NCI-H2029 treated with DMSO at 0.1 percent for 48 hours (cell line): Measurements from ENCODE around the gene ZSCAN5A.
A peak's percentile ranks its signal among the peaks of the same experiment; 100 is the strongest.
"Not testable (repeated sequence)": the region's sequence is repeated elsewhere in the genome, so short reads cannot be mapped to it uniquely, and the experiment has no call there.

Source experiments
- DNase-seq: peaks from one replicate; lab custom pipeline; 2025; lab: John Stamatoyannopoulos, UW

The ZSCAN5A gene

GRCh38 chr19:56270676-56271075 is 44.0 kb downstream of the ZSCAN5A start:
- DNase-seq: no peak

GRCh38 chr19:56269348-56269747 is 45.3 kb downstream of the ZSCAN5A start:
- DNase-seq: no peak

- DNase-seq: no peak
These were observed 48.6 kb downstream of the ZSCAN5A start for GRCh38 chr19:56266051-56266450.

- DNase-seq: no peak
These were observed 51.3 kb downstream of the ZSCAN5A start for GRCh38 chr19:56263319-56263718.

- DNase-seq: not testable (repeated sequence)
These were observed 52.7 kb downstream of the ZSCAN5A start for GRCh38 chr19:56261932-56262331.

GRCh38 chr19:56261145-56261544 is 53.5 kb downstream of the ZSCAN5A start:
- no peak for DNase-seq

- DNase-seq: no peak
These were observed 56.4 kb downstream of the ZSCAN5A start for GRCh38 chr19:56258272-56258671.

GRCh38 chr19:56253737-56254136 is 60.9 kb downstream of the ZSCAN5A start:
- peak; percentile 14 for DNase-seq

GRCh38 chr19:56252699-56253422 is 61.8 kb downstream of the ZSCAN5A start:
- DNase-seq: peak; percentile 53

- DNase-seq: not testable (repeated sequence)
These were observed 65.8 kb downstream of the ZSCAN5A start for GRCh38 chr19:56248736-56249338.

- DNase-seq: not testable (repeated sequence)
These were observed 68.9 kb downstream of the ZSCAN5A start for GRCh38 chr19:56245764-56246163.

- DNase-seq: no peak
These were observed 69.4 kb downstream of the ZSCAN5A start for GRCh38 chr19:56245121-56245740.

- no peak for DNase-seq
These were observed 91.2 kb downstream of the ZSCAN5A start for GRCh38 chr19:56223481-56223880.

- no peak for DNase-seq
These were observed 91.7 kb downstream of the ZSCAN5A start for GRCh38 chr19:56222901-56223300.

- no peak for DNase-seq
These were observed 92.8 kb downstream of the ZSCAN5A start for GRCh38 chr19:56221851-56222250.

- not testable (repeated sequence) for DNase-seq
These were observed 93.2 kb downstream of the ZSCAN5A start for GRCh38 chr19:56221442-56221841.

- DNase-seq: no peak
These were observed 95.7 kb downstream of the ZSCAN5A start for GRCh38 chr19:56218961-56219360.

GRCh38 chr19:56217039-56217949 is 97.3 kb downstream of the ZSCAN5A start:
- no peak for DNase-seq

GRCh38 chr19:56211718-56212117 is 102.9 kb downstream of the ZSCAN5A start:
- no peak for DNase-seq

GRCh38 chr19:56210036-56210435 is 104.6 kb downstream of the ZSCAN5A start:
- not testable (repeated sequence) for DNase-seq

- no peak for DNase-seq
These were observed 105.5 kb downstream of the ZSCAN5A start for GRCh38 chr19:56209091-56209490.

- DNase-seq: not testable (repeated sequence)
These were observed 107.1 kb downstream of the ZSCAN5A start for GRCh38 chr19:56207581-56207980.
